GM21367 (cell line): ENCODE data around the gene BEX5.
"Not testable (repeated sequence)": the region's sequence is repeated elsewhere in the genome, so short reads cannot be mapped to it uniquely, and the experiment has no call there.

Experiments used
- ATAC-seq: cut with Tn5 transposase; IDR thresholded peaks from one replicate; pipeline ENCODE4 v1.9.1; 2021; ENCODE audit not compliant: unreplicated experiment

The BEX5 gene

DNA sequence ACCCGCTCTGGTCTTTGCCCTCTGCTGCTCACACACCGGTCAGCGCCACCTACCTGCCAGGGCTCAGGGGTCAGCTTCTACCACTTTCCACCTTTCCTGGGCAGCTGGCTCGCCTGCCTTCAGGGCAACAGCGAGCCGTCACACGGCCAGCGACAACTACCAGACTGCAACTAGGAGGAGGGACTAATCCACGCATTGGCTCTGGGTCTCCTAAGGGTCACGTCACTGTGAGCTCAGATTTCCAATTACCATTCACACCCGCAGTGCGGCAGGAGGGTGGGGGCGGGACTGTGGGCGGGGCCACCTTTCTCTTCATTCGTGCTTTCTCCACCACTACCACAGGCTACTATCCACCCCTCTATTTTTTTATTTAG is at the start of gene BEX5:
BEX5 (minus strand) TSS at position 172 of the 374 bp plus-strand sequence. CDS start 1,712 bp downstream, outside the sequence.
- peak; percentile 96 for ATAC-seq

GRCh38 chrX:102185967-102186720 is 30.4 kb upstream of the BEX5 start:
- no peak for ATAC-seq

DNA sequence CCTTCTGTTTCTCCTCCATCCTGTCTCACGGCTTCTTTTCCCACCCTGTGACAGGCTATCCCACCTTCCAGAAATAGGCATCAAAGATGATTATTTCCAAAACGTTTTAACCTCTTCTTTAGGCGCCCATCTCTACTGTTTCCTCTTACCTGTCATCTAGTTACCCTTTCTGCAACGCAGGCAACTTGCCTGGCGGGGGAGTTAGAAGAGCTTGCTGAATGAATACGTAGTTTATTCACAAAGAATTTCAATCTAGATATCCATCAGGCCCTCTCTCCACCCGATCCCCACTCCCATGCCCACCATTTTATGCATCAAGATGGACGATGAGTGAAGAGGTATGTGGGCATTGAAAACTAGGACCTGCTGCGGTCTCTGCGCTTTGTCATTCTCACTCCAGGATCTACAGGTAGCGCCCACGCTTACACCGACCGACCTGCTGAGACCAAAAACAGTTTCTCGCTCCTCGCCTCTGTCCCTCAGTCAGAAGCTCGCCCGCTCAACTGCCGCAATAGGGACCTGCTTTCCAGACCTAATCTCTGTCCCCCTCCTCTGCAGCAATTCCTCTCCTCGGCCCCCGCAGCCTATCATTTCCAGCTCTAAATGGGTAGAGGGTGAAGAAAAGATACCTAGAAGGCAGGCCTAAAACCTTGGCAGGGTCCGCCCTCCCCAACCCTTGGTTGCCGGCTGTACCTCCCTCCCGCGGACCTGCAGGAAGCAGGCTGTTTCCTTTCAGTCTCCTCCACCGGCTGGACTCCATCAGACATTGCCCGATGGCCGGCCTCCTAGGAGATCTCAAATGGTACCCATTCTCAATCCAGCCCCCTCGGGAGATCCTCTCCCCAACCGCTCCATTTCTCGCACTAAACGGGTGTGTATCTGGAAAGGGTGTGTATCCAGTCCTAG is 624 bp downstream of the BEX5 start:
- peak; percentile 35 for ATAC-seq

DNA sequence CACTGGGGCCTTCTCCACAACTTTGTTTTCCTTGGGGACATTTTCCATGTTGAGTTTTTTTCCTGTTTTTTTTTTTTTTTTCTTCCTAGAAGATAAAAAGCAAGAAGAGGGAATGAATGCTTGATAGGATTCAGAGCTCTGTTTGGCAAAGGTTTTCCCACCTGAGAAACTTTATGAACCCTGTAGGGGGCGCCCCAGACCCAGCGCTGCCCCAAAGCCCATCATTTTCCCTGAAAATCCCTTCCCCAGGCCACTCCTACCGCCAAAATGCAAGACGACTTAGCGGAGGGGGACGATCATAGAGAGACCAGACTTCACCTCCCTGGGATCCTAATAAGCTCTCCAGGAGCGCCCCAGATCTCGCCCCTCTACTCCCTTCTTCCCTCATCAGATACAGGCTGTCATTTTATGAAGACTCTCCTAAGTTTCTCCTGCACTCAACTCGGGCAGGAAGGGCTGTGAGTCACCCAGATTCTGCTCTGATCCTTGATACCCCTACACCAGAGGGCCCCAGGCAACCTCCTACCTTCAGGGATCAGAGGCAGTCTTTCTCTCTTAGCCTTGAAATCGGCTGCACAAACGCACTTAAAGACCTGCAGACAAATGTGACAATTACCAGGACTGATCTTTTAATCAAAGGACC is 1.4 kb downstream of the BEX5 start:
- ATAC-seq: no peak

- ATAC-seq: not testable (repeated sequence)
Measured at GRCh38 chrX:102142274-102142673, 13.5 kb downstream of the BEX5 start, which contains the start of gene TCEAL6. TSS of gene TCEAL6 (minus strand) at chrX:102142481.

- ATAC-seq: not testable (repeated sequence)
Measured at GRCh38 chrX:102141631-102142030, 14.1 kb downstream of the BEX5 start.

- not testable (repeated sequence) for ATAC-seq
Measured at GRCh38 chrX:102140876-102141275, 14.9 kb downstream of the BEX5 start.

DNA sequence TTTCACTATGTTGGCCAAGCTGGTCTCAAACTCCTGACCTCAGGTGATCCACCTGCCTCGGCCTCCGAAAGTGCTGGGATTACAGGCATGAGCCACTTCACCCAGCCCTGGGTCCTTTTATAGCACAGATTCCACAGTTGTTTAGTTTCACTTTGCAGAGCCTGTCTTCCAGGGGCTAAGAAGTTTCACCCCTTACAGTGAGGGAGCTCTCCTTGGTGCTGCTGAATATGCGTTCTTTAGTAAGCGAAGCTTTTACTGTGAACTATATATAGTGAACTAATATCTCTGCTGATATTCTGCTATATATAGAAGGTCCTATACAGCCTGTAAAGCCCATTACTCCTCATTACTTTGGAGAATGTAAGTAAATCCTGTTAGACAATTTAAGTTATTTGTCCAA is 17.7 kb downstream of the BEX5 start:
- no peak for ATAC-seq

DNA sequence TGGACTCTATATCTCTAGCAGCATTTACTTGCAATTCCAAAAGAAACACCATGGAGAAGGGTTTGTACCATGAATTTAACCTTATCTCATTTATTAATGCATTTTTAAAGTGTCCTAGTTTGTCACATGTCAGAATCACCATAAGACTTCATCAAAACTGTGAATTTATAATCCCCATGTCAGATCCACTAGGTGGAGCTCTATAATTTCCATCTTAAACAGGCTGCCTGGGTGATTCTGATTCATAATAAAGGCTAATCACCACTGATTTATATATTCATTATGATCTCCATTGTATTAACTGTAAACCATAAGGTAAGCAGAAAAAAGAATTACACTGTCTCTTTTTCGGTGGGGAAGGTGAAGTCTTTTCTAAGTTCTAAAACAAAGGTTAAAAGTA is 26.3 kb downstream of the BEX5 start:
- no peak for ATAC-seq

DNA sequence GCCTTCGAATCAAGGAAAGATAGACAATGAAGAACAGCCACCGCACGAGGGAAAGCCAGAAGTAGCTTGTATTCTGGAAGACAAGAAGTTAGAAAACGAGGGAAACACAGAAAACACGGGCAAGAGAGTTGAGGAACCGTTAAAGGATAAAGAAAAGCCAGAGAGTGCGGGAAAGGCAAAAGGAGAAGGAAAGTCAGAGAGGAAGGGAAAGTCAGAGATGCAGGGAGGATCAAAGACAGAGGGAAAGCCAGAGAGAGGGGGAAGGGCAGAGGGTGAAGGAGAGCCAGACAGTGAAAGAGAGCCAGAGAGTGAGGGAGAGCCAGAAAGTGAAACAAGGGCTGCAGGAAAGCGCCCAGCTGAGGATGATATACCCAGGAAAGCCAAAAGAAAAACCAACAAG is 28.9 kb downstream of the BEX5 start:
- no peak for ATAC-seq

DNA sequence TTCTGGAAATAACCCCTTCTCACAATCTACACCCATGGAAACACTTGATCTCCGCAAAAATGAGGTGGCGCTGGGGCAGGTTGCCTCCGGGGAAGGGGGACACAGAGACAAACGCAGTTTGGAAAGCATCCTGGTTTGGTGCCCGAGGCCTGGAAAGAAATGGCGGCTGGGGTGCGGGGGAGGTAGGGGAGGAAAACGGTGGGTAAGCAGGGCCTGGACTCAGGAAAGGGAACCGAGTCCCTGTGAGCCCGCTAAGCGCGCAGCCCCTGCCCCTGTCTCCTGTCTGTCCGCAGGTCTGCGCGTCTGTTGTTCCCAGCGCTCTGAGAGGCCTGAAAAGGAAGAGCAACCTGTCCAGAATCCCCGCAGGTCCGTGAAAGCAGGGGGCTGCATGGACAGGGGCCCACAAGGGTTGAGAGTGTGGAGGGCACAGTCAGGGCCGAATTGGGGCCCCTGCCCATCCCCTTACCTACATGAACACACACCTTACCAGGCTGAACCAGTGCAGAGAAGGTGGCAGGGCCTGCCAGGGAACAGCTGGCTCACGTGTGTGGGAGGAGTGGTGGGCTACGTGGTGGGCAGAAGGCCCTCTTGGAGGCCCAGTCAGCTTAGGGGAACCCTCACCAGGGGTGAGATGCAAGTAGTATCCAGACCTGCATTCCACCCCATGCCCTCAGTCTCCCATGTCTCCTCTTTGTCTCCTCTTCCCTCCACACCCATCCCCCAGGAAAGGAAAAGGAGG is 29.5 kb downstream of the BEX5 start:
- ATAC-seq: not testable (repeated sequence)

- not testable (repeated sequence) for ATAC-seq
Measured at GRCh38 chrX:102125436-102125835, 30.3 kb downstream of the BEX5 start, which contains the start of gene TCEAL2. TSS of gene TCEAL2 (plus strand) at chrX:102125679. CDS start at chrX:102126831, 1,152 bp downstream.

DNA sequence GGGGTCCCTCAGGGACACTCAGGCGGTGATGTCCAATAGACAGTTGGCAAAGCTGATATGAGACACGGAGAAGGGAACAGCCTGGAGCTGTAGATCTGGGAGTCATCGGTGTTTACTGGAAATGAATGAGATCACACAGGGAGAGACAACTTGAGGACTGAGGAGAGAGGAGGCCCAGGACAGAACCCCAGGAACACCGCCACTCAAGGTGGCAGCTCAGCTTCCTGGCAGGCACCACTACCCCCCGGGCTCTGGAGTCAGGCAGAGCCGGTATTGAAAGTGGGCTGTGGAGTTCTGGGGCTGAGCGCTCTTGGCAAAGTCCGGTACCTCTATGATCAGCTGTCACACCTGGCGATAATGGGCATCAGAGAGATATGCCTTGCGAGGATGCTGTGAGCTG is 30.8 kb downstream of the BEX5 start:
- ATAC-seq: not testable (repeated sequence)

DNA sequence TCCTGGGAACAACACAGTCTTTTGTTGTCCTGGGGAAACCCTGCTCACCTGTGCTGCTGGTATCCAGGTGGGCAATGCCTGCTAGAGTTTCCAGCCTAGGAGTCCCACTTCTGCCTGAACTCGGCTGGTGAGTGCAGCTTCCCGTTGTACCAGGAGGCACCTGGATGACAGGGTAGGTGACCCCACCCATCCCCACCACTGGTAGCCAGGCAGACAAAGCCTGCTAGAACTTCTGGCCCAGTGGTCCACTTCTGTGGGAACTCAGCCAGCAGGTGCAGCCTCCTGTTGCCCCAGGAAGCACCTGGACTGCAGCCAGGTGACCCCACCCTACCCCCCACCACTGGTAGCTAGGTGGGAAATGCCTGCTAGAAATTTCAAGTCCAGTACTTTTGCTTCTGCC is 40.0 kb downstream of the BEX5 start:
- ATAC-seq: no peak

DNA sequence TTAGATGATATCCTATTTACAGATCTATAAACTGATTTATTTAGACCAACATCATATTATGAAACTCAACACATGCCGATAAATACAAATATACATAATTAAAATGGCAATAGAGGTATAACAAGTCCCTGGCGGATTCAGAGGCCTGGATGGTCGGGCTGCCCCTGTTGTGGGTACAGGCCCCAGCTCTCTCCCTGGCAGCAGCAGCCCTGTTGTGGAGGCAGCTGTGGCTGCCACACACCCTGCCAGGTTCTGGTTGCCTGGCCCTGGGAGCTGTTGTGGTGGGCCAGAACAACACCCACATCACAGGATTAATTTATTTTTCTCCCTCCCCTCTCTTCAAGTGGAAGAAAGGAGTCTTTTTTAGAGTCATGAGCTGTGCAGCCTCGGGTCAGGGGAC is 42.4 kb downstream of the BEX5 start:
- ATAC-seq: no peak
